ENCODE measurements around the gene CARD14. TPM values are rescaled to one million over a fixed set of nuclear protein-coding genes. Genes with fewer than 3 reads are reported as not detected.

CARD14 gene
- total RNA-seq, result not detected

DNA sequence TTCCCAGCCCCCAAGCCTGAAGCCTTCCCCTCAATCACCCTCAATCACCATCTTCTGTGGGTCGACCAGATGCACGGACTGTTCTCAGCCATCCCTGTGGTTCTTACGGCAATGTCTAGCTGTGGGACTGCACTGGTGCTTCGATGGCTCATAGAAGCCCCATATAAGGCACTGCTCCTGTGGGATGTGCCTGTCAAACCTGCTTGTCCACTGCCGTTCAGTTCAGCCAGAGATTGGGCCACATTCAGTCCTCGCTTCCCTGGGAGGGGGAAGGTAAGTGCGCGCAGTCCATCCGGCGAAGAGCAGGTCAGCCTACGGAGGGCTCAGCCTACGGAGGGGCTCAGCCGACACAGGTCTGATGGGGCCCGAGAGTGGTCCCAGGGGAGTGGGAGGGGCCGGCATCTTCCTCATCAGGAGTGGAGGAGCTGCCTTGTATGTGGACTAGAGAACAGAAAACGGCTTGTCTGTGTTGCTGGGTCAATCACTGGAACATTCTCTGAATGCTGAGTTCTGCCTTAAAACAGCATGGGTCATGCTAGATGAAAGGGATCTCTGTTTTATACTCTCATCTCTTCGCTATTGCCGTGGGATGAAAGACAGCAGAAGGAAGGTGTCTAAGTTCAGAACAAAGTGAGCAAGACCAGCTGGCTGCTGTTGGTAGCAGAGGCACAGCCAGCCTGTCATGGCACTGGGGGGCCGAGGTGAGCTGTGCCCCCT is at the start of gene CARD14:
Gene CARD14, plus strand, starts transcription at position 247 of the 717 bp plus-strand sequence. CDS start 11,409 bp downstream, outside the sequence.
- no peaks in the 10 kb centered on the region for H3K27me3 Mint-ChIP-seq

DNA sequence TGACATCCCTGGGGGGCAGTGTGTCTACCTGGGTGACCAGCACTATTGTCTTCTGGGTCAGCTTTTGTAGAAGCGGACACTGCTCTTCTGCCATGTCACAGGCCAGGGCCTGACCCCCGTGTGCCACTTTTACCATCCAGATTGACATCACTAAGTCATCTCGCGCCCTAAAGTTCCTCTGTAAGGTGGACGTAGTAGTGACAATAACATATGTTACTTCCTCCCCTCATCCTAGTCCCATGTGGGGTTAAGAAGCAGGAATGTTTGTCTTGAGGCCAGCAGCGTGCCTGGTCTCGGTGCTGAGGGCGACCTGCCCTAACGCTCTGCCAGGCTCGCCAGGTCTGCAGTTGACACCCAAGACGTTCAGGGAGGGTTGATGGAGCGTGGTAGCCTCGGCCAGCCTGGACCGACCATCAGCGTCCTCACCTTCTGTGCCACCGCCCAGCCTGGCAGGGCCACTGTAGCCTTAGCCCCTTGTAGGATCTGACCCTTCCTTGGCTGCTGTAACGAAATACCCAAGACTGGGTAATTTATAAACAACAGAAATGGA is 47.7 kb upstream of the CARD14 start:
- no peaks in the 10 kb centered on the region for H3K36me3 Mint-ChIP-seq
- H3K27me3 Mint-ChIP-seq, result peaks cover 9% of the 10 kb centered on the region
- no peaks in the 10 kb centered on the region for H3K9me3 Mint-ChIP-seq
- no peaks in the 10 kb centered on the region for H3K4me1 Mint-ChIP-seq
- no peak overlapping the region for H3K4me3 Mint-ChIP-seq
- DNase-seq, result no peak
- no peak overlapping the region for H3K27ac Mint-ChIP-seq

More for the DNA sequence above, at the start of gene CARD14:
- H3K4me3 Mint-ChIP-seq, result no peak within 1 kb of the TSS
- no peaks in the 10 kb centered on the region for H3K4me1 Mint-ChIP-seq
- no peaks in the 10 kb centered on the region for H3K9me3 Mint-ChIP-seq
- H3K27ac Mint-ChIP-seq, result no peak within 1 kb of the TSS
- H3K36me3 Mint-ChIP-seq, result no peaks in the 10 kb centered on the region
- DNase-seq, result no peak

DNA sequence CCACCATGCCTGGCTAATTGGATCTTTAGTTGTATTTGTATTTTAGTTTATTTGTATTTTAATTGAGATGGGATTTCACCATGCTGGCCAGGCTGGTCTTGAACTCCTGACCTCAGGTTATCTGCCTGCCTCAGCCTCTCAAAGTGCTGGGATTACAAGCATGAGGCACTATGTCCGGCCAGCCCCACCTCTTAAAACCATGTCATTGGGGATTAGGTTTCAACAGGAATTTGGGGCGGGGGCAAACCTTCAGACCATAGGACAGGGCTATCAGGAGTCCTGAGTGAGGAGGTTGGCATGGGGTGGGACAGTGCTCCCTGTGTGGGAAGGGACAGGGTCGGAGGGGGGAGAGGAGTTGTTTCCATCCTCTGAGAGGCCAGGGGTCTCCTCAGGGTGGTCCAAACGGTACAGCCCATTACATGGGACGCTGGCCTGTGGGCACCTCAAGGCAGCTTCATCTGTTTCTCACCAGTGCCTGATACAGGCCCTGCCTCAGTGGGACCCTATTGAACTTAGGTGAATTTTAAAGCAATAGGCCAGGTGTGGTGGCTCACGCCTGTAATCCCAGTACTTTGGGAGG is 46.8 kb upstream of the CARD14 start:
- Mint-ChIP-seq H3K4me1 (no peaks in the 10 kb centered on the region), H3K4me3 (no peak overlapping the region), H3K27ac (no peak overlapping the region), H3K36me3 (no peaks in the 10 kb centered on the region), H3K9me3 (no peaks in the 10 kb centered on the region), H3K27me3 (peaks cover 9% of the 10 kb centered on the region)
- no peak for DNase-seq

DNA sequence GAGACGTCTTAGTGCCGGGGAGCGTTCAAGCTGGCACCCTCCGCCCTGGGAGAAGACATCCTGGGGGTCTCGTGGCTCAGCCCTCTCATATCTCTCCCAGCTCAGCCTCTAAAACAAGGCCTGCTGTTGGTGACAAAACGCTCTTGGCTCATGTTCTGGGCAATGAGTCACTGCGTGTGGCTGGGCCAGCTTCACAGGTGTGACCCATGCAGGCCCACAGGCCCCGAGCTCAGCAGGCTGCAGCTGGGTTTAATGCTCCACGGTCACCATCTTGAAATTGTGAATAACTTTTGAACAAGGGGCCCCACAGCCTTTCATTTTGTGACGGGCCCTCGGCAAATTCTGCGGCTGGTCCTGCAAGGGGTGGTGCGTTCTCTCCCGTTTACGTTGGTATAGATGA is 46.0 kb upstream of the CARD14 start:
- Mint-ChIP-seq H3K4me1 (no peaks in the 10 kb centered on the region), H3K9me3 (no peaks in the 10 kb centered on the region), H3K27me3 (peaks cover 12% of the 10 kb centered on the region), H3K4me3 (no peak overlapping the region), H3K36me3 (no peaks in the 10 kb centered on the region), H3K27ac (no peak overlapping the region)
- no peak for DNase-seq

DNA sequence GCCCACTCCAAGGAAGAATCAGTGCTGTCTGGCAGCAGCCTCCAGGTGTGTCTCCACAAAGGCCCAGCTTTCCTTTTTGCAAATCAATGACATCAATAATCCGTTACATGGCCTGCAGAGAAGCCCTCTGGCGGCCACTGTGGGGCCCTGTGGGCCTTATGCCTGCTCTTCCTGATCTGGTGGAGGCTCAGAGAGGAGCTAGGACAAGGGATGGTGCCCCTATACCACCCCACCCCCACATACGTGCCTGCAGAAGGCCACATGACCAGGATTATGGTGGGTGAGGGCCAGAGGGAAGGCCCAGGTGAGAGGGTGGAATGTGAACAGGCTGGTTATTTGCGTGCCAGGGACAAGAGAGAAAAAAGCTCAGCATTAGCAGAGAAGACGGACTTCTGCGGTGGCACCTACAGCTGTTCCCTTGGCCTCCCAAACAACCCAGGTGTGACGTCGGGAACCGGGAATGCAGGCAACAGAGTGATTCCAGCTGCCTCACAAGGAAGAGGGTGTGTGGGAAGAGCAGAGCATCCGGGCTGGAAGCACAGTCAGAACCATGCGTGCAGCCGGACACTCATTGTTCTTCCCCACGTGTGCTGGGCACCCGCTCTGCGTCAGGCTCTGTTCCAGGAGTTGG is 45.4 kb upstream of the CARD14 start:
- Mint-ChIP-seq H3K4me3 (no peak overlapping the region), H3K27ac (no peak overlapping the region), H3K27me3 (peaks cover 17% of the 10 kb centered on the region), H3K36me3 (no peaks in the 10 kb centered on the region), H3K4me1 (no peaks in the 10 kb centered on the region), H3K9me3 (no peaks in the 10 kb centered on the region)
- no peak for DNase-seq

DNA sequence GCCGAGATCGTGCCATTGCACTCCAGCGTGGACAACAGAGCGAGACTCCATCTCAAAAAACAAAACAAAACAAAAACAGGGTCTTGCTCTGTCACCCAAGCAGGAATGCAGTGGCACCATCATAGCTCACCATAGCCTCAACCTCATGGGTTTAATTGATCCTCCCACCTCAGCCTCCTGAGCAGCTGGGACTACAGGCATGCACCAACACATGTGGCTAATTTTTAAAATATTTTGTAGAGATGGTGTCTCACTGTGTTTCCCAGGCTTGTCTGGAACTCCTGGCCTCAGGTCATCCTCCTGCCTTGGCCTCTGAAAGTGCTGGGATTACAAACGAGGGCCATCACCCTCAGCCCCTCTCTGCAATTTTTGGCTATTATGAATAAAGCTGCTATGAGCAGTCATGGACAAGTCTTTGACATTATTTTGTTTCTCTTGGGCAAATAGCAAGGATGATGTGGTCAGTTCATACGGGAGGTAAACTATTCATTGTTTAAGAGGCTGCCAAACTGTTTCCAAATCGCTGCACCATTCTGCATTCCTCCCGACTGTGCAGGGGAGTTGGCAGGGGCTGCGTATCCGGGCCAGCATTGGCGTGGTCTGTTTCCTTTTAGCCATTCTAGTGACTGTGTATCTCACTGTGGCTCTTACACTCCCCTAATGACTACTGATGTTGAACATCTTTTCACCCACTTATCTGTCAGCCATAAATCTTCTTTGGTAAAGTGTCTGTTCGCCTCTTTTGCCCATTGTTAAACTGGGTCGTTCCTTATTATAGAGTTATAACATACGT is 44.0 kb upstream of the CARD14 start:
- H3K9me3 Mint-ChIP-seq, result no peaks in the 10 kb centered on the region
- no peak overlapping the region for H3K27ac Mint-ChIP-seq
- no peaks in the 10 kb centered on the region for H3K4me1 Mint-ChIP-seq

DNA sequence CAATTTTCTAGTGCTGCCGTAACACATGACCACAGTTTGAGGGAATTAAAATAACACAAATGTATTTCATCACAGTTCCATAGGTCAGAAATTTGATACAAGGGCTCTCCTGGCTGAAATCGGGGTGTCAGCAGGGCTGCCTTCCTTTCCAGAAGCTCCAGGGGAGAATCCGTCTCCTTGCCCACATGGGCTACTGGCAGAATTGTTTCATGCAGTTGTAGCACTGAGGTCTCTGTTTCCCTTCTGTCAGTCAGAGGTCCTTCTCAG is 43.4 kb upstream of the CARD14 start:
- Mint-ChIP-seq H3K27me3 (peaks cover 17% of the 10 kb centered on the region), H3K36me3 (no peaks in the 10 kb centered on the region), H3K4me3 (no peak overlapping the region), H3K27ac (no peak overlapping the region), H3K4me1 (no peaks in the 10 kb centered on the region), H3K9me3 (no peaks in the 10 kb centered on the region)
- DNase-seq, result no peak

More for the DNA sequence above, 44.0 kb upstream of the CARD14 start:
- H3K4me3 Mint-ChIP-seq, result no peak overlapping the region
- H3K27me3 Mint-ChIP-seq, result peaks cover 17% of the 10 kb centered on the region
- DNase-seq, result no peak
- no peaks in the 10 kb centered on the region for H3K36me3 Mint-ChIP-seq

DNA sequence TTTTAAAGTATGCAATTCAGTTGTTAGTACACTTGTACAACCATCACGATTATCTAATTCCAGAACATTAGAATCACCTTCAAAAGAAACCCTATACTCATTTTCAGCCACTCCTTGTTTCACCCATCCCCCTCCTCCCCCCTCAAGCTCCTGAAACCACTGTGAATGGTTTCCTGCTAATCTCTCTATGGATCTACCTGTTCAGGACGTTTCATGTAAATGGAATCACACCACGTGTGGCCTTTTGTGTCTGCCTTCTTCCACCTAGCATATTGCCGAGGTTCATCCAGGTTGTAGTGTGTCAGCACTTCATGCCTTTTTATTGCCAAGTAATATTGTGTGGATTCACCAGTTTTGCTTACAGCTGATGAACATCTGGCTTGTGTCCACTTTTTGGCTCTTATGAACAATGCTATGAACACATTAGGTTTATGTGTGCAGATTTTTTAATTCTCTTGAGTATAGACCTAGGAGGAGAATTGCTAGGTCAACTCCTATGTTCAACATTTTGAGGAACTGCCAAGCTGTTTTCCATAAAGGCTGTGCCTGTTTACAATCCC is 40.7 kb upstream of the CARD14 start:
- Mint-ChIP-seq H3K27me3 (peaks cover 15% of the 10 kb centered on the region), H3K4me1 (peaks cover 1% of the 10 kb centered on the region), H3K4me3 (no peak overlapping the region), H3K36me3 (peaks cover 11% of the 10 kb centered on the region), H3K27ac (no peak overlapping the region), H3K9me3 (no peaks in the 10 kb centered on the region)
- no peak for DNase-seq

DNA sequence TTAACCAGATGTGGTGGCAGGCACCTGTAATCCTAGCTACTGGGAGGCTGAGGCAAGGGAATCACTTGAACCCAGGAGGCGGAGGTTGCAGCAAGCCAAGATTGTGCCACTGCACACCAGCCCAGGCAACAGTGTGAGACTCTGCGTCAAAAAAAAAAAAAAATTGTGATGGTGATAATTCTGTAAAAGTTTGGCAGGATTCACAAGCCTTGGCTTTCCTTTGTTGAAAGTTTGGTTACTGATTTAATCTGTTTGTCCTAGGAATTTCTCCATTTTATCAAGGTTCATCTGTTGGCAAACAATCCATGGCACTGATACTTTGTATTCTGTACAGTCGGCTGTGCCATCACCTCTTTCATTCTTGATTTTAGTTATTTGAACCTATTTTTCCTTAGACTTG is 38.8 kb upstream of the CARD14 start:
- Mint-ChIP-seq H3K27ac (no peak overlapping the region), H3K4me3 (no peak overlapping the region), H3K4me1 (peaks cover 1% of the 10 kb centered on the region), H3K9me3 (no peaks in the 10 kb centered on the region), H3K27me3 (peaks cover 7% of the 10 kb centered on the region), H3K36me3 (peaks cover 18% of the 10 kb centered on the region)
- no peak for DNase-seq

DNA sequence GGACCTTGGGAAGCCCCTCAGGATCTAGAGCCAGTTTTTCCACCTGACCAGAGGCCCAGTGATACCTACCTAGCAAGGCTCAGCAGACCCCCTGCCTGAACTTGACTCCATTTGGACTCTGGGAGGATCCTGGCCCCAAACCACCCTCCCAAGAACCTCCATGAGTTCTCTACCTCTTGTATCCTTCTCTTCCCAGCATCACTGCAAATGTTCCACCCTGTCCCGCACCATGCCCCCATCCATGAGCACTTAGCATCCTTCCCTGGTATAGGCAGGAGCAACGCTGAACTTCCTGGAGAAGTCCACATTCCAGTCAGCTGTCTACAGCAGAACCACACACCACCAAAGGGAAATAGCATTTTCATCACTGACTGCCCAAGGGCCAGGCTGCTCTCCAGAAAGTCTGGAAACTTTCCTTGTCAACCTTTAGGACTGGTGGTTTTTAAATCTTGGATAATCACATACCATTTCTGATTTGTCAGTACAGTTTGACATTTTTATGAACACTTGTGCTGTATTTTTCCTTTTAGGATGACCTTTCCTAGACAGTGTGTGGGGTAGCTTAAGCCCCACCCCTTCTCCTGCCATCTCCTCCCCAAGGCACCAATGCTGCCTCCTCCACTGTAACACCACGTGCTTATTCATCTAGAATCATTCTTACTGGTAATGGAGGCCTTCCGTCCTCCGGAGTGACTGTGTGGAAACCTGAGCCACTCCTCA is 36.8 kb upstream of the CARD14 start:
- H3K27me3 Mint-ChIP-seq, result peaks cover 7% of the 10 kb centered on the region
- no peak overlapping the region for H3K4me3 Mint-ChIP-seq
- H3K4me1 Mint-ChIP-seq, result peaks cover 1% of the 10 kb centered on the region
- peaks cover 29% of the 10 kb centered on the region for H3K36me3 Mint-ChIP-seq
- H3K27ac Mint-ChIP-seq, result peak overlapping the region; percentile 11
- H3K9me3 Mint-ChIP-seq, result no peaks in the 10 kb centered on the region
- DNase-seq, result no peak

DNA sequence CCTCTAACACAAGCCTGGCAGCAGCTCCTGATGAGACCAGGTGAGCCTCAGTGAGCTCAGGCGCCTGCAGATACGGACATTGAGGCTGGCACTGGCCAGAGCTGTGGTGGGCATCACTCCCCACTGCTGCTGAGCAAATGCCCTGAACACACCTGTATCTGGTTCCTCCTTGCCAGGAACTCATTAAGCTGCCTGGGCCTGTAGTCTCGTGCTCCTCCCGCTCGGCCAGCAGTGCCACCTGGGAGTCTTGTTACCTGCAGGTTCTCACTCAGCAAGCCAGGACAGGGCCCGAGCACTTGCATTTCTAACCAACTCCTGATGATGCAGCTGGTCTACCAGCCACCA is 36.2 kb upstream of the CARD14 start:
- peaks cover 1% of the 10 kb centered on the region for H3K4me1 Mint-ChIP-seq
- H3K9me3 Mint-ChIP-seq, result no peaks in the 10 kb centered on the region
- H3K27ac Mint-ChIP-seq, result peak overlapping the region; percentile 11
- no peak for DNase-seq
- peaks cover 6% of the 10 kb centered on the region for H3K27me3 Mint-ChIP-seq
- H3K4me3 Mint-ChIP-seq, result no peak overlapping the region
- H3K36me3 Mint-ChIP-seq, result peaks cover 31% of the 10 kb centered on the region

DNA sequence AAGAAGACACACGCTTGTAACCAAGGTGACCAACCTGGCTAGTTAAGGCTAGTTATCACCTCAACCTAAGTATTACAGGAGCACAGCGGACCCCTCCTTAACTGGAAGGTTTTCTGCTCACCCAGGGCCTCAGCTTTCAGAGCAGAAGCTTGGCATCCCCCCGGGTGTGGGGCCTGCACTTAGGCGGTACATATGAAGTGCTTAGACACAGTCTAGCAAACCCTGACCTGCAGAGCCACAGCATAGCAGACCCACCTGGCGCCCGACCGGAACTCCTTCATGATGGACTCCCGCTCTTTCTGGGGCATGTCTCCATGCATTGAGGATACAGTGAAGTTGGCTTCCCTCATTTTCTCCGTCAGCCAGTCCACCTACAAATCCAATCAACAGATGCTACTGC is 32.7 kb upstream of the CARD14 start:
- Mint-ChIP-seq H3K9me3 (no peaks in the 10 kb centered on the region), H3K4me1 (peaks cover 6% of the 10 kb centered on the region), H3K27ac (no peak overlapping the region), H3K36me3 (peaks cover 51% of the 10 kb centered on the region), H3K4me3 (no peak overlapping the region), H3K27me3 (no peaks in the 10 kb centered on the region)
- DNase-seq, result no peak

DNA sequence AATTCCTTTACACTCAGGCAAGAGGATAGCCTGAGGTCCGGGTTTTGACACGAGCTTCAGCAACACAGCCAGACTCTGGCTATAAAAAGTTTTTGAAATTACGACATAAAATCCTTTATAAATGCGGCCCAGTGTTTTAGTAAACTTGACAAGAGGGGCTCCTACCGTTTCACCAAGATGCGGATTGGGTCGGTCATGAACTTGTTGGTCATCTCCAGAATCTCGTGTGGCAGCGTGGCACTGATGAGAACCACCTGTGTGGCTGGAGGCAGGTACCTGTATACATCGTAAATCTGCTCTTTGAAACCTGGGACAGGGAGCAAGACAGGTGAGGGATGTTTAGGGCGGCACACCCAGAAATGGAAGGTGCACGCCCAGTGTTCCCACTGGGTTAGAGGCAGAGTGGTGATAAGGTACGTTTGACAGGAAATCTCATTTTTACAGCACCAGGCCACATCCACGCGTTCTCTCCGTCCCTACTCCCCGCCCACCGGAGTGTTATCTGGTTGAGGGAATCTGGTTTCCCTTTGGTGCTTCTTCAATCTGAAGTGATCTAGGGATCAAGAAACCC is 30.9 kb upstream of the CARD14 start:
- Mint-ChIP-seq H3K36me3 (peaks cover 46% of the 10 kb centered on the region), H3K4me3 (no peak overlapping the region), H3K9me3 (no peaks in the 10 kb centered on the region), H3K4me1 (peaks cover 10% of the 10 kb centered on the region), H3K27ac (no peak overlapping the region), H3K27me3 (no peaks in the 10 kb centered on the region)
- DNase-seq, result no peak

DNA sequence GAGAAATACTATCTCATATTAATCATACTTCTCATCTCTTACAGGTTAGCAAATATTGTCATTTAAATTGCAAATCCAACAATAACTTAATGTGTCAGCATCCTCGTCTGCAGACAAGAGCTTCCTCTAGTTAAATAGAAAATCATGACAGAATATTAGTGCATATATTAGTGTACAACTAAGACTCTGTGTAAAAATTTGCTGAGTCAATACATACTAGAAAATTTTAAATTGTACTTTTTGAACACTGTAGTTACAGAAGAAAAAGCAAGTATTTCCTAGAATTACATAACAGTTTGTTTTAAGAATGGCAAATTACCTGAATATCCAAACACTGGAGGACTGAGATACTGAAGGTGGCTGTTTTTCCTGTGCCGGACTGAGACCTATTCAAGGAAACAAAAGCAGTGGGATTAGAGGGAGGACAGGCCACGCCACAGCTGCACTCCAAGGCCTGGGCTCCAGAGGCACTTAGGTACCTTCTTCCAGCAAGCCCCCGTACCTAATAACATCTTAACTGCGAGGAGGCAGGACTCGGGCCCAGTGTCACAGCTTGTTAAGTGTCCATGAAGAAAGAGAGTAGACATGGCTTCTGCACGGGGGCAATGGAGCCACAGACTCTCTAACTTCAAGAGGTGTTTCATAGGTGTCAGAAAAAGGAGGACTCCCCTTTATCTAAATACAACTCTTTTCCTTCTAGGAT is 28.2 kb upstream of the CARD14 start:
- Mint-ChIP-seq H3K9me3 (no peaks in the 10 kb centered on the region), H3K4me3 (no peak overlapping the region), H3K4me1 (peaks cover 28% of the 10 kb centered on the region), H3K36me3 (peaks cover 52% of the 10 kb centered on the region), H3K27me3 (no peaks in the 10 kb centered on the region), H3K27ac (no peak overlapping the region)
- no peak for DNase-seq

All from activated naive CD8-positive, alpha-beta T cell treated with anti-CD3 and anti-CD28 coated beads for 36 hours (primary cell).